ENCODE measurements around the gene SOX9. TPM values are rescaled to one million over a fixed set of nuclear protein-coding genes. Genes with fewer than 3 reads are reported as not detected.

The SOX9 gene
- total and polyA plus RNA-seq, 2 of the 8 experiments (the other 6 are each of a cell fraction or from before 2014, with no cell fraction given) = 1.9 to 4.9 TPM

DNA sequence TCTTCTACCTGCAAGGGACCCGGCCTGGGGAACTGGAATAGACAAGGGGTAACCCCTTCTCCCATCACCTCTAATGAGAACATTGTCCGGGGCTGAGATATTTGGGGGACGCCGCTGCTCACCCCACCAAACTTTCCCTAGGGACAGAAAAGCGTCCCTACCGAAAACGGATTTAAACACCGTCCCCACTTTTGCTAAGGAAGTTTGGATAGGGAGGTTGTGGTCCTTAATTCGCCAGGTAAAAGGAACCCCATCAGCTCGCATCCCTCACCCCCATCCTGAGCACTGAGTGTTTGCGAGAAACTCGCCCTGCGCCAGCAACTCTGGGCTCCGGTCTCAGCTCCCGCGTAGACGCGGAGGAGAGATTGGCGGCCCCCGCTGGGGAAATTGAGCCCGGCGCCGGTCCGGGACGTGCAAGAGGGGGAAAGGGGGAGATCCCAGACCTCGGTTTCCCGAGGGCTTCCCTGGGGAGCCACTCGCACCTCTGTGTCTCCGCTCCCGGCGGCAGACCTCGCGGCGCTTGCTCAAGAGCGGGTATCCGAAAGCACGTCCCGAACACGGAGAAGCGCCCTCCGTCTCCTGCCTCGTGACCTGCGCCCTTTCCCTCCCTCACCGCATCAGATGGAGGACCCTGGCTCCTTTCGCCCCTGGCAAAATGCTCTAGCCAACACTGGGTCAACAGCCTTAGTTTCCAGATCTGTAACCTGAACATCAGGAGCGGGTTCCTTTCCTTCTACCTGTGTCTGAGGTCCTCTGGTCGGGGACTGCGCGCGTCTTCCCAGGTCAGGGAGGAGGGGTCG lies 3.1 kb upstream of the SOX9 start (continued):
- no peak for TF ChIP-seq CBX5 (IDR thresholded peaks at IDR 0.05; ENCODE audit: low read depth, low read length)
- no peak for TF ChIP-seq KDM1A (IDR thresholded peaks at IDR 0.05; ENCODE audit: borderline replicate concordance, low read length)
- TF ChIP-seq PHF8 (conservative IDR thresholded peaks at IDR 0.05; ENCODE audit: low read depth, low read length) = no peak
- no peak for TF ChIP-seq ZNF274 (IDR thresholded peaks at IDR 0.05; ENCODE audit: borderline replicate concordance, extremely low read depth, low read length)
- no peak for TF ChIP-seq JUN (IDR thresholded peaks at IDR 0.05; ENCODE audit: low read depth, low read length)
- no peak for TF ChIP-seq NRF1 (IDR thresholded peaks at IDR 0.05; ENCODE audit: low read depth, low read length)
- TF ChIP-seq BACH1 (IDR thresholded peaks at IDR 0.05; ENCODE audit: low read length) = no peak
- no peak for TF ChIP-seq CHD2 (IDR thresholded peaks at IDR 0.05; ENCODE audit: low read length)
- TF ChIP-seq RAD21 (IDR thresholded peaks at IDR 0.05 in 1 of 2, conservative IDR thresholded peaks at IDR 0.05 in 1 of 2; ENCODE audit: low read depth in 2 of 2, low read length in 2 of 2) = 0 out of 4 replicates have a peak, but pooled peaks of 1 of the 2 experiments have one; percentile 6
- peak; percentile 39 for TF ChIP-seq ASH2L (IDR thresholded peaks at IDR 0.05; ENCODE audit: low read length)
- TF ChIP-seq HDAC6 (IDR thresholded peaks at IDR 0.05; ENCODE audit: low read depth, low read length) = no peak
- TF ChIP-seq EP300 (IDR thresholded peaks at IDR 0.05; ENCODE audit: borderline replicate concordance in 1 of 2, low read depth in 2 of 2, low read length in 2 of 2) = no peak
- TF ChIP-seq SUZ12 (IDR thresholded peaks at IDR 0.05; ENCODE audit: low read length) = peak; percentile 92
- TF ChIP-seq SRF (IDR thresholded peaks at IDR 0.05; ENCODE audit: low read depth, low read length) = no peak
- TF ChIP-seq RFX5 (IDR thresholded peaks at IDR 0.05; ENCODE audit: borderline replicate concordance, low read depth, low read length) = no peak
- TF ChIP-seq SP2 (IDR thresholded peaks at IDR 0.05; ENCODE audit: low read length) = no peak
- TF ChIP-seq MAFK (IDR thresholded peaks at IDR 0.05; ENCODE audit: low read depth, low read length) = no peak
- TF ChIP-seq SIN3A (conservative IDR thresholded peaks at IDR 0.05 in 1 of 2, IDR thresholded peaks at IDR 0.05 in 1 of 2; ENCODE audit: low read depth in 1 of 2, low read length in 2 of 2) = no peak
- no peak for TF ChIP-seq CEBPB (IDR thresholded peaks at IDR 0.05; ENCODE audit: low read depth, low read length)
- TF ChIP-seq TAF7 (optimal IDR thresholded peaks at IDR 0.05; ENCODE audit: borderline replicate concordance, low read depth, low read length) = no peak
- no peak for TF ChIP-seq NANOG (IDR thresholded peaks at IDR 0.05; ENCODE audit: insufficient read depth, low read depth, low read length, poor library complexity, severe bottlenecking)
- TF ChIP-seq TCF12 (IDR thresholded peaks at IDR 0.05; ENCODE audit: low read depth, low read length) = no peak
- TF ChIP-seq TBP (IDR thresholded peaks at IDR 0.05; ENCODE audit: low read depth, low read length) = no peak
- TF ChIP-seq POLR2A (IDR thresholded peaks at IDR 0.05; ENCODE audit: control extremely low read depth in 1 of 2, low read depth in 2 of 2, low read length in 2 of 2) = no peak
- TF ChIP-seq EZH2 (IDR thresholded peaks at IDR 0.05; ENCODE audit: low read depth, low read length, severe bottlenecking) = peak; percentile 92
